ENCODE measurements around the gene ERP44.
"Not testable (repeated sequence)": the region's sequence is repeated elsewhere in the genome, so short reads cannot be mapped to it uniquely, and the experiment has no call there.

Gene ERP44

GRCh38 chr9:99998266-99998665 lies 100.5 kb downstream of the ERP44 start:
- DNase-seq: no peak

- not testable (repeated sequence) for DNase-seq
Observed at GRCh38 chr9:99990508-99990907, 108.3 kb downstream of the ERP44 start.

GRCh38 chr9:99986642-99987041 lies 112.2 kb downstream of the ERP44 start:
- DNase-seq: no peak

GRCh38 chr9:99980598-99980997 lies 118.2 kb downstream of the ERP44 start:
- DNase-seq: no peak

- DNase-seq: no peak
Observed at GRCh38 chr9:99978221-99978620, 120.6 kb downstream of the ERP44 start.

- DNase-seq: no peak
Observed at GRCh38 chr9:99977033-99977792, 121.6 kb downstream of the ERP44 start.

GRCh38 chr9:99973455-99973854 lies 125.3 kb downstream of the ERP44 start:
- no peak for DNase-seq

GRCh38 chr9:99971410-99971809 lies 127.4 kb downstream of the ERP44 start:
- DNase-seq: no peak

- DNase-seq: no peak
Observed at GRCh38 chr9:99970481-99970880, 128.3 kb downstream of the ERP44 start.

GRCh38 chr9:99967457-99967856 lies 131.3 kb downstream of the ERP44 start:
- DNase-seq: no peak

GRCh38 chr9:99966716-99967115 lies 132.1 kb downstream of the ERP44 start:
- no peak for DNase-seq

GRCh38 chr9:99966001-99966400 lies 132.8 kb downstream of the ERP44 start:
- DNase-seq: no peak

- DNase-seq: no peak
Observed at GRCh38 chr9:99964336-99964735, 134.5 kb downstream of the ERP44 start.

GRCh38 chr9:99962680-99963261 lies 136.0 kb downstream of the ERP44 start:
- no peak for DNase-seq

GRCh38 chr9:99955606-99956005 lies 143.2 kb downstream of the ERP44 start:
- DNase-seq: no peak

GRCh38 chr9:99954819-99955218 lies 144.0 kb downstream of the ERP44 start:
- no peak for DNase-seq

- no peak for DNase-seq
Observed at GRCh38 chr9:99953861-99954507, 144.8 kb downstream of the ERP44 start.

GRCh38 chr9:99948896-99949295 lies 149.9 kb downstream of the ERP44 start:
- no peak for DNase-seq

GRCh38 chr9:99948482-99948881 lies 150.3 kb downstream of the ERP44 start:
- no peak for DNase-seq

GRCh38 chr9:99947395-99947794 lies 151.4 kb downstream of the ERP44 start:
- DNase-seq: no peak

GRCh38 chr9:99936947-99937587 lies 161.7 kb downstream of the ERP44 start:
- DNase-seq: no peak

- no peak for DNase-seq
Observed at GRCh38 chr9:99931155-99931840, 167.5 kb downstream of the ERP44 start.

- no peak for DNase-seq
Observed at GRCh38 chr9:99929652-99930051, 169.1 kb downstream of the ERP44 start.
